Skeletal muscle satellite cell (primary cell): Measurements from ENCODE around the gene SPN.
"Not testable (repeated sequence)": the region's sequence is repeated elsewhere in the genome, so short reads cannot be mapped to it uniquely, and the experiment has no call there.

ENCODE experiments used
- H3K27me3 ChIP-seq: 2 replicates; pipeline ENCODE4 v1.7.0; 2013; ENCODE audit warnings: low read length; ENCODE audit not compliant: control insufficient read depth, insufficient read depth
- H3K36me3 ChIP-seq: 2 replicates; pipeline ENCODE4 v1.7.0; 2013; ENCODE audit warnings: mild to moderate bottlenecking, control low read depth, low read length; ENCODE audit not compliant: insufficient read depth
- H3K4me1 ChIP-seq: 2 replicates; pipeline ENCODE4 v1.7.0; 2013; ENCODE audit warnings: low read length; ENCODE audit not compliant: control insufficient read depth, insufficient read depth
- H3K4me2 ChIP-seq: 2 replicates; pipeline ENCODE4 v1.7.0; 2013; ENCODE audit warnings: mild to moderate bottlenecking, low read length
- H3K4me3 ChIP-seq: 2 replicates; pipeline ENCODE4 v1.7.0; 2013; ENCODE audit warnings: low read length
- H3K9ac ChIP-seq: 2 replicates; pipeline ENCODE4 v1.7.0; 2013; ENCODE audit warnings: mild to moderate bottlenecking, low read depth, low read length, moderate library complexity
- H3K9me3 ChIP-seq: replicated peaks from 2 replicates; pipeline ENCODE4 v1.7.0; 2013; ENCODE audit warnings: mild to moderate bottlenecking, control low read depth, low read length

The SPN gene

GRCh38 chr16:29629318-29629717, 33.7 kb upstream of the SPN start:
- not testable (repeated sequence) for H3K9ac ChIP-seq, H3K27me3 ChIP-seq, H3K4me1 ChIP-seq, H3K4me2 ChIP-seq, H3K36me3 ChIP-seq, H3K4me3 ChIP-seq, H3K9me3 ChIP-seq

DNA sequence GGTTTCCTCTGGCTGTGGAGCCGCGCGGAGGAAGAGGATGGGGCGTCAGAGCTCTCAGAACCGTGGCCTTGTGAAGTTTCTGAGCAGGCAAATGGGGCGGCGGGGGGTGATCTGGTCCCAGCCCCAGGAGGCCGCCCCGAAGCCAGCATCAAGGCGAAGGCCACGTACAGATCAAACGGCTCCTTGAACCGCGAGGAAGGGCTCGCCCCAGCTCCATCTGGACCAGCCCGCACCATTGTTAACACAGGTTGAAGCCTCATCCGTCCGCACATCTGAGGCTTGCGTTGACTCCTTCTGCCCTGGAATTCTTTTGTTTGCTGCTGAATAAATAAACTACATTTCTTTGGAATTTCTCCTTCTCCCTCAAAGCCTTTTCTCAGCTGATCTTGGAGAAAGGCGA, 31.4 kb upstream of the SPN start:
- H3K9me3 ChIP-seq, H3K4me2 ChIP-seq, H3K27me3 ChIP-seq: not testable (repeated sequence)

DNA sequence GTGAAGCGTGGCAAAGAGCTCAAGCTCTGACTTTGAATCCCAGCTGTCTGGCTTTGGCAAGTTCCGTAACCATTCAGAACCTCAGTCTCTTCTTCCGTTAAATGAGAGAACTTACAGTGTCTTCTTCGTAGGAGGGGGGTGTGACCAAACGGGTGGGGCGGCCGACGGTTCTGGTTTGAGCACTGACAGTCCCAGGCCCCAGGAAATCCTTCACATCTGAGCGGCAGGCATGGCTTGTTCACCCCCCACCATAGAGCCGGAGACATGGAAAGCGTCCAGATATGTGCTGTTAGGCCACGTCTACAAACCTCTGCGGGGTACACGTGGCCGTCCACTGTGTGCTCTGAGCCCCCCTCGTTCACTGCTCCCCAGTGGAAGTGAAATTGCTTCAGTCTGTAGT, 27.1 kb upstream of the SPN start:
- not testable (repeated sequence) for H3K4me1 ChIP-seq, H3K9me3 ChIP-seq, H3K27me3 ChIP-seq, H3K4me2 ChIP-seq, H3K36me3 ChIP-seq, H3K4me3 ChIP-seq, H3K9ac ChIP-seq

More for the DNA sequence above, 31.4 kb upstream of the SPN start:
- not testable (repeated sequence) for H3K36me3 ChIP-seq, H3K4me1 ChIP-seq, H3K4me3 ChIP-seq, H3K9ac ChIP-seq

GRCh38 chr16:29636368-29636767, 26.7 kb upstream of the SPN start:
- H3K27me3 ChIP-seq, H3K4me2 ChIP-seq, H3K9ac ChIP-seq, H3K4me1 ChIP-seq, H3K4me3 ChIP-seq, H3K9me3 ChIP-seq, H3K36me3 ChIP-seq: not testable (repeated sequence)

GRCh38 chr16:29638751-29639150, 24.3 kb upstream of the SPN start:
- H3K27me3 ChIP-seq, H3K9ac ChIP-seq, H3K4me1 ChIP-seq, H3K4me3 ChIP-seq, H3K36me3 ChIP-seq, H3K4me2 ChIP-seq, H3K9me3 ChIP-seq: not testable (repeated sequence)

DNA sequence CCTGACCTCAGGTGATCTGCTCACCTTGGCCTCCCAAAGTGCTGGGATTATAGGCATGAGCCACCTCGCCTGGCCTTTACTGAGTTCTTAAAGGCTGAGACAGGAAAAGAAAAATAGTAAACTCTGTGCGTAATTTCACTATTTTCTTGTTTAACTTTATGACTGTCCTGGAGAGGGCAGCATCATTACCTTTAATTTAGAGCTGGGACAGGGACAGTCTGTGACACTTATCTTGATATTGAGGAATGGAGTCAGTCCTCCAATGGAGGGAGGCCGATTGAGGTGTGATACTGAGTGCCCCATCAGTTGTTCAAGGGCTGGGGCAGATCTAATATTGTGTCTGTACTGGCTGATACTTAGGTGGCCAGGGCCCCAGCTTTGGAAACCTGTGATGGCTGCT, 21.5 kb upstream of the SPN start:
- Histone ChIP-seq H3K4me2 (no peak overlapping the region), H3K9ac (no peak overlapping the region), H3K4me3 (no peak overlapping the region), H3K9me3 (no peaks in the 10 kb centered on the region), H3K27me3 (no peaks in the 10 kb centered on the region), H3K4me1 (no peaks in the 10 kb centered on the region), H3K36me3 (no peaks in the 10 kb centered on the region)

DNA sequence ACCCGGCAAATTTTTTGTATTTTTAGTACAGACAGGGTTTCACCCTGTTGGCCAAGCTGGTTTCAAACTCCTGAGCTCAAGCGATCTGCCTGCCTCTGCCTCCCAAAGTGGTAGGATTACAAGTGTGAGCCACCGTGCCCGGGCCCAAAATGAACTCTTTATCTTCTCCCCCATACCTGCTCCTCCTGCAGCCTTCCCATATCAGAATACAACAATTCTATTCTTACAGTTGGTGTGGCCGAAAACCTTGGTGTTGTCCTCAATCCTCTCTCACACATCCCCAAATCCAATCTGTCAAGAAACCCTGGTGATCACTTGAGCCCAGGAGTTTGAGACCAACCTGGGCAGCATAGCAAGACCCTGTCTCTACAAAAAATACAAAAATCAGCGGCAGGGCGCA, 19.5 kb upstream of the SPN start:
- Histone ChIP-seq H3K4me1 (no peaks in the 10 kb centered on the region), H3K36me3 (no peaks in the 10 kb centered on the region), H3K4me2 (no peak overlapping the region), H3K27me3 (no peaks in the 10 kb centered on the region), H3K9ac (no peak overlapping the region), H3K4me3 (no peak overlapping the region), H3K9me3 (no peaks in the 10 kb centered on the region)

- Histone ChIP-seq H3K4me1 (no peaks in the 10 kb centered on the region), H3K9ac (no peak overlapping the region), H3K36me3 (no peaks in the 10 kb centered on the region), H3K27me3 (no peaks in the 10 kb centered on the region), H3K9me3 (no peaks in the 10 kb centered on the region), H3K4me2 (no peak overlapping the region), H3K4me3 (no peak overlapping the region)
These were observed 18.6 kb upstream of the SPN start for GRCh38 chr16:29644338-29644857.

DNA sequence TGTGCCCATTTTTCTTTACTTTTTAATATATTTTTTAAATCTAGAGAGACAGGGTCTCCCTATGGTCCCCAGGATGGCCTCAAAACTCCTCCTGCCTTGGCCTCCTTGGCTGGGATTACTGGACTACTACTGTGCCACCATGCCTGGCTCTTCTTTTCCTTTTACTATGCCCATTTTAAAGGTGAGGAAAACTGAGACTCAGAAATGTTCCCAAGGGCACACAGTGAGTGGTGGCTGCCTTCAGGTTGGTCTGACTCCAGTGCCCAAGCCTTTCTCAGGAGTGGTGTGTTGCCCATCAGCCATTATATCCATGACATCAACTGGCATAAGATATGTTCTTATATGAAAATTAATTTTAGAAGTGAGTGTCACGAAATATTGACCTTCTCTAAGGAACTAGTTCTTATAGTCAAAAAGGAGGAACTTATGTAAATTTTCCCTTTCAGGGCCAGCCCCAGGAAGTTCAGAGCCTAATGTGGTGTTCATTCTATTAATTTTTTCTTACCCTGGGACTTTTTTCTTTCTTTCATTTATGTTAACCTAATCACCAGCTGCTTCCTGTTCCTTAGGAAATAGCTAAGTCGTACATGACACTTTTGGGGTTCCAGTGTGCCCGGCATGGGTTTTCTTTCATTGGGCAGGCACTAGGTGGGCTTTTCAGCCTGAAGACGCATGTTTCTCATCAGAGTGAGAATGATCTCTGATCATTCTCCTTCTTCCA, 17.9 kb upstream of the SPN start:
- H3K4me3 ChIP-seq = no peak overlapping the region
- no peaks in the 10 kb centered on the region for H3K4me1 ChIP-seq

DNA sequence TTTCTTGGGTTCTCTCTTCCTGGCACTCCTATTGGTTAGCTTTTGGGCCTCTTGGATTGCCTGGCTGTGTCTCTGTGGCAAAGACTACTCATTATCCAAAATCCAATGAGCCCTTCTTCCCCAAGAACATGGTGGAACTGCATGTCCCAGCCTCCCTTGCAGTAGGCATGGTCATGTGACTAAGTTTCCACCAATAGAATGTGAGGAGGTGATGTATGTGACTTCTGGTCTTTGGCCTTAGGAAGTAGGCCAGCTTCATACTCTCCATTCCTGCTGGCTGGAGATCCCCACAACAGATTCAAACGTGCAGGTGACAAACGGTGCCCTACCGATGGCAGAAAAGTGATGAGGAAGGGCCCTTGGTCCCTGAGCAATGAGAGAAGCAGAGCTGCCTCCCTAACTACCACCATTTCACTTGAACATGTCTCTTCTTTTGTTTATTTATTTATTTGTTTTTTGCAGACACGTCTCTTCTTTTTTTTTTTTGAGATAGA, 17.3 kb upstream of the SPN start:
- H3K27me3 ChIP-seq = no peaks in the 10 kb centered on the region
- no peaks in the 10 kb centered on the region for H3K9me3 ChIP-seq
- H3K36me3 ChIP-seq = no peaks in the 10 kb centered on the region
- no peak overlapping the region for H3K9ac ChIP-seq
- no peaks in the 10 kb centered on the region for H3K4me1 ChIP-seq
- no peak overlapping the region for H3K4me2 ChIP-seq
- no peak overlapping the region for H3K4me3 ChIP-seq

More for the DNA sequence above, 17.9 kb upstream of the SPN start:
- Histone ChIP-seq H3K27me3 (no peaks in the 10 kb centered on the region), H3K9ac (no peak overlapping the region), H3K9me3 (no peaks in the 10 kb centered on the region), H3K36me3 (no peaks in the 10 kb centered on the region), H3K4me2 (no peak overlapping the region)

GRCh38 chr16:29646947-29647346, 16.1 kb upstream of the SPN start:
- no peak overlapping the region for H3K4me2 ChIP-seq
- no peaks in the 10 kb centered on the region for H3K27me3 ChIP-seq
- H3K4me3 ChIP-seq = no peak overlapping the region
- no peaks in the 10 kb centered on the region for H3K36me3 ChIP-seq
- H3K9ac ChIP-seq = no peak overlapping the region
- no peaks in the 10 kb centered on the region for H3K9me3 ChIP-seq
- H3K4me1 ChIP-seq = no peaks in the 10 kb centered on the region
